GM08714 (cell line): ENCODE measurements around the gene CHRD.
"Not testable (repeated sequence)": the region's sequence is repeated elsewhere in the genome, so short reads cannot be mapped to it uniquely, and the experiment has no call there.

Experiments used
- H3K4me3 ChIP-seq: fragments of 200-500 bp; sonication (Bioruptor generic); 2 replicates; pipeline ENCODE4 v1.5.1; 2014; ENCODE audit warnings: mild to moderate bottlenecking, low read length, inconsistent platforms
- ZNF274 ChIP-seq: IDR thresholded peaks from 2 replicates; pipeline ENCODE4 v1.6.1; 2012; ENCODE audit warnings: mild to moderate bottlenecking, low read depth, low read length

Gene CHRD

GRCh38 chr3:184426691-184427141 is 46.9 kb downstream of the CHRD start:
- no peak for TF ChIP-seq ZNF274
- H3K4me3 ChIP-seq: no peak overlapping the region

- no peak overlapping the region for H3K4me3 ChIP-seq
- TF ChIP-seq ZNF274: no peak
Measured at GRCh38 chr3:184428561-184429175, 48.8 kb downstream of the CHRD start.

DNA sequence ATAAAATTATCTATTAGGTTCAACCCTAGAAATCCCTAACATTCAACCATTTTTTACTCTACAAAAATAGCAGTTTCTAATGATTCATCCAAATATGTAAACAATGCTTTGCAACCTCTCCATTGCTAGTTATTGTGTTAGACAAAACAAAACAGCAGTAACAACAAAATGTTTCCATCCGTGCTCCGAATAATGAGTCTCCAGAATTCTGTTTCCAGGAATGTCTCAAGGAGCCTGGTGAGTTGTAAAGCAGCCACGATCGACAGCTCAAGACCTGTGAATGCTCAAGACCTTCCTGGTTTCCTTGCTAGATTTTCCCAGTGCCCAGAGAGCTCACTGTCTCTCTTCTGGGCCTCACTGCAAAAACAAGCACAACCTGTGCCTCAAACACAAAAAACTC is 49.9 kb downstream of the CHRD start:
- no peak for TF ChIP-seq ZNF274
- no peak overlapping the region for H3K4me3 ChIP-seq

- no peak for TF ChIP-seq ZNF274
- H3K4me3 ChIP-seq: no peak overlapping the region
Measured at GRCh38 chr3:184430940-184431339, 51.1 kb downstream of the CHRD start.

DNA sequence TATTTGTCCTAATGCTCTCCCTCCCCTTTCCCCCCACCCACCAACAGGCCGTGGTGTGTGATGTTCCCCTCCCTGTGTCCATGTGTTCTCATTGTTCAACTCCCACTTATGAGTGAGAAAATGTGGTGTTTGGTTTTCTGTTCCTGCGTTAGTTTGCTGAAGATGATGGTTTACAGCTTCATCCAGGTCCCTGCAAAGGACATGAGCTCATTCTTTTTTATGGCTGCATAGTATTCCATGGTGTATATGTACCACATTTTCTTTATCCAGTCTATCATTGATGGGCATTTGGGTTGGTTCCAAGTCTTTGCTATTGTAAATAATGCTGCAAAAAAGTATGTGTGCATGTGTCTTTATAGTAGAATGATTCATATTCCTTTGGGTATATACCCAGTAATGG is 53.3 kb downstream of the CHRD start:
- not testable (repeated sequence) for H3K4me3 ChIP-seq

DNA sequence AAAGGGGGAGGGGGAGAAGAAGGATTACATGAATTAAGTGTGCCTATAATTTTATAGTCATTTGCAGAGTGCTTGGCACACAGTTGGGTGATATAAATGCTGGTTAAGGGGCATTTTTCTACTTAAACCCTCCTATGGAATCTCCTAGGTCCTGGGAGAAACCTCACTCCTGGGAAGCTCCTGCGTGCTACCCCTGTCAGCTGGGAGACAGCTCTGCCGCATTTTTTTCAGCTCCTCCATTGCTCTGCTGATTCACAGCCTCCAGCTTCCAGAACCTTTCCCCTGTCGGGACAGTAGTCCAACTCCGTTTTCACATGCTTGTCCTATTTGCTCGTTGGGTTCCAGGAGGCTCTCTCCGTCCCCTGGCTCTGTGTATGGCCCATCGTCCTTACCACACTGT is 59.2 kb downstream of the CHRD start:
- H3K4me3 ChIP-seq: no peak overlapping the region
- TF ChIP-seq ZNF274: no peak
